Activated naive CD4-positive, alpha-beta T cell treated with anti-CD3 and anti-CD28 coated beads, Interleukin-2, amount 50 U/mL, for 24 hours (primary cell): ENCODE results near the gene C1orf146.
A peak's percentile ranks its signal among the peaks of the same experiment; 100 is the strongest.

ENCODE experiments used
- H3K27ac Mint-ChIP-seq: one replicate; pipeline ENCODE4 v1.8.0; 2021; ENCODE audit warnings: mild to moderate bottlenecking, mixed read lengths
- H3K27me3 Mint-ChIP-seq: one replicate; pipeline ENCODE4 v1.8.0; 2021; ENCODE audit warnings: mixed read lengths
- H3K36me3 Mint-ChIP-seq: one replicate; pipeline ENCODE4 v1.8.0; 2021; ENCODE audit warnings: mixed read lengths
- H3K4me1 Mint-ChIP-seq: one replicate; pipeline ENCODE4 v1.8.0; 2021; ENCODE audit warnings: mixed read lengths
- H3K4me3 Mint-ChIP-seq: one replicate; pipeline ENCODE4 v1.8.0; 2021; ENCODE audit warnings: mild to moderate bottlenecking, mixed read lengths
- H3K9me3 Mint-ChIP-seq: one replicate; pipeline ENCODE4 v1.8.0; 2021; ENCODE audit warnings: mixed read lengths

C1orf146 gene

DNA sequence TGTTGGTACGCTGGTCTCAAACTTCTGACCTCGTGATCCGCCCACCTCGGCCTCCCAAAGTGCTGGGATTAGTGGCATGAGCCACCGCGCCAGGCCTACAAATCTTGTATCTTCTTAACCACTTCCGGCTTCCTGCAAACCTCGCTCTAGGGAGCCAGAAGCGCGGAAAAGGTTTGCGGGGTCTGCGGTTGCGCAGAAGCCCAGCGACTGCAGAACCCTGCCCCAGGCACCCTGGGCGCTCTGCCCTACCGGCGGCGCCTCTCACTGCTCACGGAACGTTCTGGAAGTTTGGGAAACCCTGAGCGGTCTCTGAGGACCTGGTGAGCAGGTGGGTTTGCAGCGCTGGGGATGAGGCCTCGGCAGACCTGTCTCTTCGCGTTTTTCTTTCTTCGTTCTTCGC, at the start of gene C1orf146:
C1orf146 (plus strand) TSS at position 195 of the 400 bp plus-strand sequence. CDS start 13,506 bp downstream, outside the sequence.
- no peaks in the 10 kb centered on the region for H3K27me3 Mint-ChIP-seq
- H3K27ac Mint-ChIP-seq, result no peak within 1 kb of the TSS
- no peaks in the 10 kb centered on the region for H3K4me1 Mint-ChIP-seq
- no peak within 1 kb of the TSS for H3K4me3 Mint-ChIP-seq
- no peaks in the 10 kb centered on the region for H3K36me3 Mint-ChIP-seq
- H3K9me3 Mint-ChIP-seq, result no peaks in the 10 kb centered on the region

GRCh38 chr1:92168657-92169056, 49.1 kb upstream of the C1orf146 start:
- Mint-ChIP-seq H3K36me3 (peaks cover 9% of the 10 kb centered on the region), H3K4me3 (no peak overlapping the region), H3K4me1 (no peaks in the 10 kb centered on the region), H3K9me3 (no peaks in the 10 kb centered on the region), H3K27ac (no peak overlapping the region), H3K27me3 (no peaks in the 10 kb centered on the region)

DNA sequence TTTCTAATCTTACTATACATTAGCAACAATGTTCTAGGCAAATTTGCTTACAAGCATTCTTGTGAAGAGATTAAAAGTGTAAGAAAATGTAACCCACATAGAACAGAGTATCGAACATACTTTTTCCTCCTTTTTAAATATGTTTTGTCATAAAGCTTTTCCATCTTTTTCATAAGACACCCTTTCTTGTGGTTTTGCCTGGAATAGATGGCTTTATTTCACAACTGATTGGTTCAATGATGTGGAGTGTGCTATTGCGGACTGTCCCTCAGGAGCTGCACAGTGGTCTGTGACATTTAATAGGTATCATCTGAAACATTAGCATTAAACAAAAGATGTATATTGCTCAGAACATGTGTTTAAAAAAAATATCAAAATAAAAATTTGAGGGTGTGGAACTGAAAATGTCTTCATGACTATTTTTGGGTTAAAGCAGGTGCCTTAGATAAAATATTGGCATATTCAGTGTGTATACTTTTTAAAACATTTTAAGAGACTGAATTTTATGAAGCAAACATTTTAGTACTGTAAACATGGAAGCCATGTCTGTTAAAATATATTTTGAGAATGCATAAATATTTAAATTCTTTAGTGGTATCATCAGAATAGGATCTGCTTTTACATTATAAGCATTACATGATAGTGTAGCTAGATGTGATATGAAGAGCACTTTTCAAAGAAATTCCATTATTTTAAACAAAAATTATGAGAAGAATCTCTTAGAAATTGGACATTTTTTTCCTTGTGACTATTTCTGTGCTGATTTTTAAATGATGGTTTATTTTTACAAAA, 48.3 kb upstream of the C1orf146 start:
- Mint-ChIP-seq H3K27me3 (no peaks in the 10 kb centered on the region), H3K4me1 (no peaks in the 10 kb centered on the region), H3K36me3 (peaks cover 8% of the 10 kb centered on the region), H3K4me3 (no peak overlapping the region), H3K27ac (no peak overlapping the region), H3K9me3 (no peaks in the 10 kb centered on the region)

- H3K36me3 Mint-ChIP-seq, result peaks cover 11% of the 10 kb centered on the region
- H3K27ac Mint-ChIP-seq, result no peak overlapping the region
- no peaks in the 10 kb centered on the region for H3K27me3 Mint-ChIP-seq
- no peaks in the 10 kb centered on the region for H3K9me3 Mint-ChIP-seq
- H3K4me3 Mint-ChIP-seq, result no peak overlapping the region
- H3K4me1 Mint-ChIP-seq, result no peaks in the 10 kb centered on the region
Measured at GRCh38 chr1:92184632-92185031, 33.1 kb upstream of the C1orf146 start.

GRCh38 chr1:92186081-92186480, 31.6 kb upstream of the C1orf146 start:
- Mint-ChIP-seq H3K27me3 (no peaks in the 10 kb centered on the region), H3K9me3 (no peaks in the 10 kb centered on the region), H3K4me3 (no peak overlapping the region), H3K4me1 (no peaks in the 10 kb centered on the region), H3K36me3 (peaks cover 2% of the 10 kb centered on the region), H3K27ac (no peak overlapping the region)

DNA sequence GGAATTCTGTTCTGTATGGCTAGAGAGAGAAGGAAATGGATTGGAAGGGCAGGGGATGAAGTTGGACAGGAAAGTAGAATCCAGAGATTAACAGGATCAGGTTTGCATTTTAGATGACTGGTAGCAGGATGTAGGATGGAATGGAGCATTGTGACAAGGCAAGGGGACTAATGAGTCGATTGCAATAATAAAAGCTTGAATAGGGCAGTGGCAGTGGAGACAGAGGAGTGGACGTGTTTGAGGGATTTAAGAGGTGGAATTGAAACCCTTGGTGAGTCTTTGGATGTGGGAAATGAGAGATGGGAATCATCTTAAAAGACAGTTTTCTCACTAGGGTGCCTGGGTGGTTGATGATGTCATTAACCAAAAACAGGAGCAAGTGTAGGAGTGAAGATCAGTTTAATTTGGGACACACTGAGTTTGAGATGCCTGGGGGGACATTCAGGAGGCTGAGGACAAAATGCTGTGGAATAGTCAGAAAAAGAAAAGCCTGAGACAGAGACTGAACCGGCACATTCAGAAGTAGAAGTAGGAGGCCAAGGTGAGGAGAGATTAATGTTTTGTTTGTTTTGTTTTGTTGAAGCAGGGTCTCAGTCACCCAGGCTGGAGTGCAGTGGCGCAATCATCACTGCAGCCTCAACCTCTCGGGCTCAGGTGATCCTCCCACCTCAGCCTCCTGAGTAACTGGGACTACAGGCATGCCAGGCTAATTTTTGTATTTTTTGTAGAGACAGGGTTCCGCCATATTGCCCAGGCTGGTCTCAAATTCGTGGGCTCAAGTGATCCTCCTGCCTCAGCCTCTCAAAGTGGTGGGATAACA, 29.1 kb upstream of the C1orf146 start:
- H3K4me1 Mint-ChIP-seq, result no peaks in the 10 kb centered on the region
- H3K27ac Mint-ChIP-seq, result no peak overlapping the region
- H3K4me3 Mint-ChIP-seq, result no peak overlapping the region
- H3K27me3 Mint-ChIP-seq, result no peaks in the 10 kb centered on the region
- no peaks in the 10 kb centered on the region for H3K36me3 Mint-ChIP-seq
- H3K9me3 Mint-ChIP-seq, result no peaks in the 10 kb centered on the region

DNA sequence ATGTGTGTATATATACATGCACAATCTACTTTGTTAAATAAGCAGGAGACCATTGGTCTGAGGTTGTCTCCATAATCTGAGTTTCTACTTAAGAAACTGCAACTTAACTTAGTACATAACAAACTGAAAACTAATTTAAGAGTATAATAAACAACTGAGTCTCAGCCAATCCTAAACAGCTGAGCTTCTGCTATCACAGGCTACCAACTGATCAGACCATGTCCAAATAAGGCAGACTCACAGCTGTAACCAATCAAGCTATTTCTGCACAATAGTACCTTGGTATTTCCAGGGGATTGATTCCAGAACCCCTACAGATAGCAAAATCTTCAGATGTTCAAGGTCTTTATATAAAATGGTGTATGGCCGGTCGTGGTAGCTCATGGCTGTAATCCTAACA, 26.0 kb upstream of the C1orf146 start:
- H3K4me1 Mint-ChIP-seq, result no peaks in the 10 kb centered on the region
- no peak overlapping the region for H3K27ac Mint-ChIP-seq
- H3K9me3 Mint-ChIP-seq, result no peaks in the 10 kb centered on the region
- H3K27me3 Mint-ChIP-seq, result no peaks in the 10 kb centered on the region
- H3K4me3 Mint-ChIP-seq, result no peak overlapping the region
- no peaks in the 10 kb centered on the region for H3K36me3 Mint-ChIP-seq

DNA sequence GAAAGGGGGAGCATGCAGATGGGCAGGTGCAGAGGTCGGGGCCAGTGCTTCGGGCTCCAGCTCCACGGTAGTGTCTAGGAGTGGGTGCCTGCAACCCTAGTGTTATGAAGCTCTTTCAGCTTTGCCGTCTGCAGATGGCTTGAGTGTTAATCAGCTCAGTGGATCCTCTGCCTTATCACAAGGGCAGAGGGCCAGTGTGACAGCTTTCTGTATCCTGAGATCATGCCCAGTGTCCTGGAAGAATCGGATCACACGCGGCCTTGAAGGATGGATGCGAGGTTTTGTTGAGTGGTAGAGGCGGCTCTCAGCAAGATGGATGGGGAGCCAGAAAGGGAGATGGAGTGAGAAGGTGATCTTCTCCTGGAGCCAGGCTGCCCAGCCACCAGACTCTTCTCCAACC, 25.5 kb upstream of the C1orf146 start:
- Mint-ChIP-seq H3K27me3 (no peaks in the 10 kb centered on the region), H3K9me3 (no peaks in the 10 kb centered on the region), H3K27ac (no peak overlapping the region), H3K4me1 (no peaks in the 10 kb centered on the region), H3K36me3 (no peaks in the 10 kb centered on the region), H3K4me3 (no peak overlapping the region)

- no peaks in the 10 kb centered on the region for H3K9me3 Mint-ChIP-seq
- no peak overlapping the region for H3K27ac Mint-ChIP-seq
- H3K4me1 Mint-ChIP-seq, result no peaks in the 10 kb centered on the region
- H3K27me3 Mint-ChIP-seq, result no peaks in the 10 kb centered on the region
- H3K36me3 Mint-ChIP-seq, result no peaks in the 10 kb centered on the region
- no peak overlapping the region for H3K4me3 Mint-ChIP-seq
Measured at GRCh38 chr1:92194511-92194910, 23.2 kb upstream of the C1orf146 start.

DNA sequence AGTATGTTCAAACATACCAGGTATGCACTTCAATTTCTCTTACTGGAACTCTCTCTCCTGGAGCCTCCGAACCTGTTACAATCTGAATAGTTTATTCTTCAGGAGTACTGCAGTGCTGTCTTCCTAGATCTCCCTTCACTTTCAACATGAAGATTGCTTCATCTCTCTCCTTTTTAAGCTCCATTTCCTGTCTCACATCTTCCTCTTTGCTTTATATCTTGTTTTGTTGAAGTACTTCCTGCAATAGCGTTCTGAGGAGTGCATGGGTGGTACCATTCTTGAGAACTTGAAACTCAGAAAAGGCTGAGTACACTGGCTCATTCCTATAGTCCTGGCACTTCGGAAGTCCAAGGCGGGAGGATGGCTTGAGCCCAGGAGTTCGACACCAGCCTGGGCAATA, 15.7 kb upstream of the C1orf146 start:
- peaks cover 7% of the 10 kb centered on the region for H3K36me3 Mint-ChIP-seq
- H3K4me1 Mint-ChIP-seq, result peaks cover 23% of the 10 kb centered on the region
- H3K27ac Mint-ChIP-seq, result peak overlapping the region; percentile 53

GRCh38 chr1:92203105-92203504, 14.6 kb upstream of the C1orf146 start:
- Mint-ChIP-seq H3K36me3 (peaks cover 8% of the 10 kb centered on the region), H3K27ac (peak overlapping the region; percentile 94), H3K4me3 (peak overlapping the region; percentile 47), H3K9me3 (peaks cover 22% of the 10 kb centered on the region), H3K27me3 (no peaks in the 10 kb centered on the region), H3K4me1 (peaks cover 23% of the 10 kb centered on the region)

More for the DNA sequence above, 15.7 kb upstream of the C1orf146 start:
- Mint-ChIP-seq H3K27me3 (no peaks in the 10 kb centered on the region), H3K9me3 (peaks cover 22% of the 10 kb centered on the region), H3K4me3 (peak overlapping the region; percentile 1)

- H3K4me3 Mint-ChIP-seq, result no peak overlapping the region
- peaks cover 20% of the 10 kb centered on the region for H3K4me1 Mint-ChIP-seq
- H3K36me3 Mint-ChIP-seq, result peaks cover 1% of the 10 kb centered on the region
- H3K9me3 Mint-ChIP-seq, result no peaks in the 10 kb centered on the region
- H3K27ac Mint-ChIP-seq, result no peak overlapping the region
- H3K27me3 Mint-ChIP-seq, result no peaks in the 10 kb centered on the region
Measured at GRCh38 chr1:92210701-92211100, 7.0 kb upstream of the C1orf146 start.

- H3K4me1 Mint-ChIP-seq, result peaks cover 20% of the 10 kb centered on the region
- H3K36me3 Mint-ChIP-seq, result peaks cover 1% of the 10 kb centered on the region
- H3K27ac Mint-ChIP-seq, result no peak overlapping the region
- H3K4me3 Mint-ChIP-seq, result no peak overlapping the region
- H3K27me3 Mint-ChIP-seq, result no peaks in the 10 kb centered on the region
- H3K9me3 Mint-ChIP-seq, result no peaks in the 10 kb centered on the region
Measured at GRCh38 chr1:92211166-92211565, 6.5 kb upstream of the C1orf146 start.

GRCh38 chr1:92218559-92218958, 844 bp downstream of the C1orf146 start:
- H3K27ac Mint-ChIP-seq, result no peak overlapping the region

DNA sequence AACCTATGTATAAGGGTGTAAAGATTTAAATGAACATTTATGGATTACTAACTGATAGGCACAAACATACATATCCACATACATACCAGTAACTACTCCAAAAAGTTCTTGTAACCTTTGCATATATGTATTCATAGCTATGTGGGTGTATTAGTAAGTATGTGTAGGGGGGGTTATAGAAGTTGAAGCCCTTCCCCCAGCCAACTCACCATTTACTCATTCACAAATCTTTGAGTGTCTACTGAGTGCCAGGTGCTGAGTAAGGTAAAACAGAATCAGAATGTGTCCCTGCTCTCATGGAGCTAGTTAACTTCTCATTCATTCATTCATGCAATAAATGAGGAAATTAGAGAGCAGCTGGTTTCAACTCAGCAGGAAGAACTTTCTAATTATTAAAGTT, 1.3 kb downstream of the C1orf146 start:
- no peak overlapping the region for H3K27ac Mint-ChIP-seq
- H3K27me3 Mint-ChIP-seq, result no peaks in the 10 kb centered on the region
- no peaks in the 10 kb centered on the region for H3K4me1 Mint-ChIP-seq
- no peaks in the 10 kb centered on the region for H3K9me3 Mint-ChIP-seq
- no peaks in the 10 kb centered on the region for H3K36me3 Mint-ChIP-seq
- H3K4me3 Mint-ChIP-seq, result no peak overlapping the region

More at GRCh38 chr1:92218559-92218958, 844 bp downstream of the C1orf146 start:
- H3K27me3 Mint-ChIP-seq, result no peaks in the 10 kb centered on the region
- H3K4me1 Mint-ChIP-seq, result no peaks in the 10 kb centered on the region
- no peaks in the 10 kb centered on the region for H3K36me3 Mint-ChIP-seq
- H3K4me3 Mint-ChIP-seq, result no peak overlapping the region
- H3K9me3 Mint-ChIP-seq, result no peaks in the 10 kb centered on the region

DNA sequence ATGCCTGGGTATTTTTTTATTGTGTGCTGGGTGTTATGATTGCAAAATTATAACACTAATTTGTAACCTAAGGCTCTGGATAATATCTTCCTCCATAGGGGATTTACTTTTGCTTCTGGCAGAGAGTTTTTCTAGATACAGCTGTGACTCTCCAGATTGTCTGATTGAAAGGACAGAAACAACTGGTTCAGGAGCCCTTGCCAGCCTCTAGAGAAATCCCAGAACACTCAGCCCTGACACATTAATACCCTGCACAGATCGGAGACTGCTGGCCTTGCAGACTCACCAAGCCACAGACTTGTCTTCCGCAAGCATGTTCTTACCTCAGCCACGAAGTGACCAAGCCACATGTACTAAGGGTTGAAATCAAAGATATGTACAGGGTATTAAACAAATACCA, 10.7 kb downstream of the C1orf146 start:
- Mint-ChIP-seq H3K27ac (no peak overlapping the region), H3K36me3 (no peaks in the 10 kb centered on the region), H3K9me3 (no peaks in the 10 kb centered on the region), H3K4me1 (no peaks in the 10 kb centered on the region), H3K27me3 (no peaks in the 10 kb centered on the region), H3K4me3 (no peak overlapping the region)
